NCI-H748 treated with DMSO at 0.1 percent for 48 hours (cell line): Measurements from ENCODE around the gene NEMP1.
"Not testable (repeated sequence)": the region's sequence is repeated elsewhere in the genome, so short reads cannot be mapped to it uniquely, and the experiment has no call there.

Experiments
- DNase-seq: peaks from one replicate; lab custom pipeline; 2025; lab: John Stamatoyannopoulos, UW

Gene NEMP1

GRCh38 chr12:57057067-57057751, 21.4 kb downstream of the NEMP1 start:
- DNase-seq, result no peak

- no peak for DNase-seq
These were observed 22.8 kb downstream of the NEMP1 start for GRCh38 chr12:57055824-57056223.

- not testable (repeated sequence) for DNase-seq
These were observed 24.7 kb downstream of the NEMP1 start for GRCh38 chr12:57053901-57054300.

DNA sequence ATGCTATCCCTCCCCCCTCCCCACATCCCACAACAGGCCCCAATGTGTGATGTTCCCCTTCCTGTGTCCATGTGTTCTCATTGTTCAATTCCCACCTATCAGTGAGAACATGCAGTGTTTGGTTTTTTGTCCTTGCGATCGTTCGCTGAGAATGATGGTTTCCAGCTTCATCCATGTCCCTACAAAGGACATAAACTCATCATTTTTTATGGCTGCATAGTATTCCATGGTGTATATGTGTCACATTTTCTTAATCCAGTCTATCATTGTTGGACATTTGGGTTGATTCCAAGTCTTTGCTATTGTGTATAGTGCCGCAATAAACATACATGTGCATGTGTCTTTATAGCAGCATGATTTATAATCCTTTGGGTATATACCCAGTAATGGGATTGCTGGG, 25.4 kb downstream of the NEMP1 start:
- not testable (repeated sequence) for DNase-seq

- no peak for DNase-seq
These were observed 27.6 kb downstream of the NEMP1 start for GRCh38 chr12:57051011-57051410.

- DNase-seq, result no peak
These were observed 28.7 kb downstream of the NEMP1 start, which contains the start of gene MYO1A for GRCh38 chr12:57049890-57050289. TSS of gene MYO1A (minus strand) at chr12:57050129. CDS start at chr12:57048323, 1,806 bp downstream.

DNA sequence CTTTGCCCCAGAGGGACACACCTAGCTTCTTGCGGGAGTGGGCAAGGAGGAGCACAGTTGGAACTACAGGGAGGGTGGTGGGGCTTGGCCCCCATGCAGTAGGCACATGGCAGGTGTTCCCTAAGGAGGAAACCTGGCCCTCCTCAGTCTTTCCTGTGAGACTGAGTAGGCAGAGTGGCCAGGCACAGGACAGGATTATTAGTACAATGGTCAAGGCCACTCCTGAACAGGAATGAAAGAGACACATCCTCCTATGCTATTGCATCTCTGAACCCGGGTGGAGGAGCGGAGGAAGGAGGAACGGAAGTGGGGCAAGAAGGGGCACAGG, 29.5 kb downstream of the NEMP1 start:
- no peak for DNase-seq

- DNase-seq, result no peak
These were observed 30.0 kb downstream of the NEMP1 start for GRCh38 chr12:57048423-57049118.

GRCh38 chr12:57047981-57048380, 30.6 kb downstream of the NEMP1 start:
- DNase-seq, result no peak

- DNase-seq, result no peak
These were observed 31.4 kb downstream of the NEMP1 start for GRCh38 chr12:57046947-57047890.

- no peak for DNase-seq
These were observed 32.4 kb downstream of the NEMP1 start for GRCh38 chr12:57046086-57046791.

GRCh38 chr12:57044889-57045288, 33.7 kb downstream of the NEMP1 start:
- no peak for DNase-seq

- no peak for DNase-seq
These were observed 34.1 kb downstream of the NEMP1 start for GRCh38 chr12:57044468-57044867.

GRCh38 chr12:57042695-57043094, 35.9 kb downstream of the NEMP1 start:
- DNase-seq, result no peak

DNA sequence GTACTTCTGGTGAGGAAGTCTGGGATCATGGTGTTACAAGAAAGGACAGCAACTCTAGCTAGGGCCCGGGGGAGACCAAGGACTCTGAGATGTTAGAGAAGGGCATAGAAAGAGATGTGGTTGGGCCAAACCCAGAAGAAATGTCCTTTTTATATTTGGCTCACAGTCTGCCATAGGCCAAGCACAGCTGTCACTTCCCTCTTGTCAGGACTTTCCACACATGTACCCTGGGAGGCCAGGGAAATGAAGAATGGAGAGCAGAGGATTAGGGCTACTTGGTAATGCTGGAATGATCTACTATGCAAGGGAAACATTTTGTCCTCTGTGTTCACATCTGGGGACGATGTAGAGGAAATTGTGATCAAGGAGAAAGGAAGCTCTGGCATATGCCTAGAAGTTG, 37.8 kb downstream of the NEMP1 start:
- DNase-seq, result no peak

GRCh38 chr12:57040211-57040610, 38.4 kb downstream of the NEMP1 start:
- DNase-seq, result no peak

DNA sequence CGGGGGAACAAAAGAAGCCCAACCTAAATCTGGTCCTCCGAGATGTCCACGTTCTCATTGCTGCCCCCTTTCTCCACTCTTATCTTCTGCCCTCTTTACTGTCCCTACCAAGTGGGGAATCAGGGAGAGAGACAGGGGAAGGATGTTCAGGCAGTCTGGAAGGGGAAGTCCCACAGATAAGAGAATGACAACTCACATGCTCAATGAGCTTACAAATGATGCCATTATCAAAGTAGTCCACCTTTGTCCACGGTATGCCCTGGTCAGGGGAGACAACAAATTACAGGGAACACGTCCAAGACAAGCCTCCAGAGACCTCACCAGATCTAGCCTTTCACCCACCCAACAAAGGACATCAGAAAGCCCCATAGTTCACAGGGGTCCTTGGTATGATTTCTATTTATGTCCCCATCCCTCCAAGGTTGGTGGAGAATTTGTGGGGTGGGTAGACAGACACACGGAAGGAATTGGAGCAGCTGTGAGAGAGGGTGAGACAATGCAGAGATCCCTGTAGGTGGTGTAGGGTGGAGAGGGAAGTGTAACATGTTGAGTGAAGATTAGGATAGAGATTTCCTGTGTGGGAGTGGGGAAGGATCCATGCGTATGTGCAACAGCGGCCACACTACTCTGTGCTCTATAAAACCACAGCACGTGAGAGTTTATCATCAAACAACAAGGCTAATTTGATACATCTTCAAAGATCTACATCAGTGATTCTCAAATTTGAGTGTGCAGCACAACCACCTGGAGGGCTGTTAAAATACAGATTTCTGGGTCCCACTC, 39.4 kb downstream of the NEMP1 start:
- DNase-seq, result no peak

DNA sequence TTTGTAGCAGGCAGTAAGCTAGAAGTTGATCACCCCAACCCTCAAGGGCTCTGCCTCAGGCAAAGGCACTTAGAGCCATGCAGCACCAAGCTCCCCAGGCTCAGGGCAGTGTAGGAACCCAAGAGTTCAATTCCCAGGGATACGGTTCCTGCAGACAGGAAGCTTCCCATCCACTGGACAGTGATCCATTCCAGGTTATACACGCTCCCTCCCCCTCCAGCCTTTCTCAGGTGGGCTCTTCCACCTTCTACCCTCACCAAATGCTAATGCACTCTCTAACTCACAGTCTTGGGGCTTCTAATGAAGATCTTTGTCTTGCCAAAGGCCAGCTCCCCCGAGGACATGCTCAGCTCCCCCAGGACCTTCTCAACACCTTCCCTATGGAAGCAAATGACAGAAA, 41.3 kb downstream of the NEMP1 start:
- no peak for DNase-seq

- DNase-seq, result no peak
These were observed 45.2 kb downstream of the NEMP1 start for GRCh38 chr12:57033431-57033830.

DNA sequence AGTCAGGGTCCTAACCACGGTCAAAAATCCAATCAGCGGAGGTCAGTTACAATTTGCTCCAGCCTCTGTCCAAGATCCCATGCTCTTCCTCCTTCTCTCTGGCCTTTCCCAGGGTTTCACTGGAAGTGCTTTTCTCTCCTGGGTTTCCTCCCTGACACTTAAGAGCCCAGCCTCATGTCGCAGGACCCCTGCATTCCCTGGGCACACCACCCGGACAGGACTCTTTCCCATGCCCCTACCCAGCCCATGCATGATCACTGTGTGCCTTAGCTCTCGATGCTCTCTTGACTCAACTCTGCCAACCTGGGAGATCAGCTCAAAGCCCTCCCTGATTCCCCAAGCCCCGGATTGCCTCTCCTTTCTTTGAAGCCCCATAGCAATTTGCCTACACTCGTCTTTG, 46.8 kb downstream of the NEMP1 start:
- no peak for DNase-seq

DNA sequence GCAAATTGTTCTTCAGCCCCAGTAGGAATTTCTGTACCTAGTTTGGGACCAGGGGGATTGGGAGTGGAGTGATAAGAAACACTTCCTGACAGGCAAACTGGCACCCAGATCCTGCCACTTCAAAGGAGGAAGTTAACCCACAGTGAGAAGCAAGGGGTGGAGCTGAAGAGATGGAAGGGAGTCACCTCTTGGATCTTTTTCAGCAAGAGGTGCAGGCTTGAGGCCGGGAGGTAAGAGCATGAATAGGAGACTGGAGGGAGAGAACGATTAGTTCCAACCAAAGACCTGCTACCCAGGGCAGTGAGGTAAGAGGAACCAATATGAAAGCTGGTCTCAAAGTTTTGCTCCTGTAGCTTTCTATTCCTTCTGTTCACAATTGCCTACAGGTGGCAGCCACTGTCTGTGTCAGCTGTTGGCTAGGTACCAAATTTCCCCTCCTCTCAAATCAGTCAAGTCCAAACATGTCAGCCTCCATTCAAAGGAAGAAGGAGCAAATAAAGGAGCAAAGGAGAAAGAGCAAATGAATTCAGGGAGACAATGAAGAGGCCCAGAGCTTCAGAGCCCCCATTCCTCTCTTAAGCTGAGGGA, 47.4 kb downstream of the NEMP1 start:
- DNase-seq, result peak; percentile 34
